Astrocyte (in vitro differentiated cells and primary cell): Measurements from ENCODE around the gene DDX39A. TPM values are rescaled to one million over a fixed set of nuclear protein-coding genes. Genes with fewer than 3 reads are reported as not detected.

Source experiments
- DNase-seq: peaks from one replicate; pipeline ENCODE4 v3.0.0-alpha.2; 2010; ENCODE audit warnings: low read depth
- FAIRE-seq: peaks from 2 replicates; lab custom pipeline; 2011; peaks lifted over from hg19 to GRCh38; lab: Jason Lieb, UNC
- H2AFZ ChIP-seq: 2 replicates; pipeline ENCODE4 v1.6.0; 2012; ENCODE audit warnings: low read depth, low read length, inconsistent platforms
- H3K27ac ChIP-seq: 2 replicates; pipeline ENCODE4 v1.5.1; 2011; ENCODE audit warnings: low read depth, low read length, inconsistent platforms
- H3K27me3 ChIP-seq: 2 replicates; pipeline ENCODE4 v1.6.0; 2011; ENCODE audit warnings: low read length, inconsistent platforms; ENCODE audit not compliant: insufficient read depth
- H3K36me3 ChIP-seq: 2 replicates; pipeline ENCODE4 v1.5.1; 2011; ENCODE audit warnings: low read length, inconsistent platforms; ENCODE audit not compliant: insufficient read depth
- H3K4me1 ChIP-seq: 2 replicates; pipeline ENCODE4 v1.5.1; 2011; ENCODE audit warnings: low read length, inconsistent platforms; ENCODE audit not compliant: insufficient read depth
- H3K4me2 ChIP-seq: 2 replicates; pipeline ENCODE4 v1.6.0; 2012; ENCODE audit warnings: low read length, inconsistent platforms
- H3K4me3 ChIP-seq: 2 replicates; pipeline ENCODE4 v1.5.1; 2011; ENCODE audit warnings: low read depth, mild to moderate bottlenecking, low read length, inconsistent platforms; ENCODE audit not compliant: insufficient read depth
- H3K79me2 ChIP-seq: 2 replicates; pipeline ENCODE4 v1.6.0; 2012; ENCODE audit warnings: mild to moderate bottlenecking, low read length, inconsistent platforms; ENCODE audit not compliant: insufficient read depth
- H3K9ac ChIP-seq: 2 replicates; pipeline ENCODE4 v1.6.0; 2012; ENCODE audit warnings: mild to moderate bottlenecking, low read length, inconsistent platforms
- H3K9me3 ChIP-seq: 2 replicates; pipeline ENCODE4 v1.5.1; 2012; ENCODE audit warnings: low read depth, mild to moderate bottlenecking, low read length, inconsistent platforms; ENCODE audit not compliant: insufficient read depth
- H4K20me1 ChIP-seq: 2 replicates; pipeline ENCODE4 v1.6.0; 2012; ENCODE audit warnings: low read length, inconsistent platforms; ENCODE audit not compliant: insufficient read depth
- H3K27ac Mint-ChIP-seq: one replicate; pipeline ENCODE4 v1.8.0; 2021; ENCODE audit warnings: mild to moderate bottlenecking, mixed read lengths; ENCODE audit not compliant: unreplicated experiment
- H3K27me3 Mint-ChIP-seq: one replicate; pipeline ENCODE4 v1.8.0; 2021; ENCODE audit warnings: low read depth, mixed read lengths; ENCODE audit not compliant: unreplicated experiment
- H3K36me3 Mint-ChIP-seq: one replicate; pipeline ENCODE4 v1.8.0; 2021; ENCODE audit warnings: low read depth, mixed read lengths; ENCODE audit not compliant: unreplicated experiment
- H3K4me1 Mint-ChIP-seq: one replicate; pipeline ENCODE4 v1.8.0; 2021; ENCODE audit warnings: low read depth, mixed read lengths; ENCODE audit not compliant: unreplicated experiment
- H3K4me3 Mint-ChIP-seq: one replicate; pipeline ENCODE4 v1.8.0; 2021; ENCODE audit warnings: mild to moderate bottlenecking, moderate library complexity, mixed read lengths; ENCODE audit not compliant: unreplicated experiment
- H3K9me3 Mint-ChIP-seq: one replicate; pipeline ENCODE4 v1.8.0; 2021; ENCODE audit warnings: mild to moderate bottlenecking, mixed read lengths; ENCODE audit not compliant: unreplicated experiment
- EZH2 ChIP-seq: IDR thresholded peaks from 2 replicates; pipeline ENCODE4 v1.6.1; 2012; ENCODE audit warnings: mild to moderate bottlenecking, low read length, inconsistent platforms; ENCODE audit not compliant: insufficient read depth
- total RNA-seq: library from RNA; stranded (reverse); gene quantifications from 2 replicates; pipeline ENCODE4 v1.2.1, GENCODE V29; 2021
- TF ChIP-seq, protein P1 (sequence below): IDR thresholded peaks from 2 replicates; pipeline ENCODE4 v1.5.1; 2011; ENCODE audit warnings: low read depth, mild to moderate bottlenecking, inconsistent platforms, low read length, moderate library complexity; ENCODE audit not compliant: insufficient read depth

DDX39A gene
- total RNA-seq, 1 donor from 2014 or later = 54.9 TPM

DNA sequence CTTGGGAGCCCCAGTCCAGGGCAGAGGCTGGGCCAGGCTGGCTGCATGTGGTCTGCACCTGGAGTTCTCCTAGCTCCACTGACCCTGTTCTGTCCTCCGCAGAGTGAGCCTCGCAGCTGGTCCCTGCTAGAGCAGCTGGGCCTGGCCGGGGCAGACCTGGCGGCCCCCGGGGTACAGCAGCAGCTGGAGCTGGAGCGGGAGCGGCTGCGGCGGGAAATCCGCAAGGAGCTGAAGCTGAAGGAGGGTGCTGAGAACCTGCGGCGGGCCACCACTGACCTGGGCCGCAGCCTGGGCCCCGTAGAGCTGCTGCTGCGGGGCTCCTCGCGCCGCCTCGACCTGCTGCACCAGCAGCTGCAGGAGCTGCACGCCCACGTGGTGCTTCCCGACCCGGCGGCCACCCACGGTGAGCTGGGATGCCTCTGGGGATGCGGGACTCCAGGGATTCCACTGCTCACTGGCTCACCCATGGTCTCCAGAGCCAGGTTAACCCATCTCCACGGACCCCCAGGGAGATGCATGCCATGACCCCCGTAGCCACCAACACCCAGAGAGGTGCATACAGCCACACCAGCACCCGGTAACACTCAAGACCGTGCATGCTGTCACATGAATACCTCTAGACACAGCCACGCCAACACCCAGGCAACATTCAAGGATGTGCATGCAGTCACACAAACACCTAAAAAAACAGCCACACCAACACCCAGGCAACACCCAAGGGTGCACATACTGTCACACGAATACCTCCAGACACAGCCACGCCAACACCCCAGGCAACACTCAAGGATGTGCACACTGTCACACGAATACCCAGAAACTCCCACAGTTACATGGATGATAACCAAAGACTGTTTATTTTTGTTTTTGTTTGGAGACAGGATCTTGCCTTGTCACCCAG lies 22.1 kb upstream of the DDX39A start:
- FAIRE-seq = no peak
- H3K79me2 ChIP-seq = peaks cover 24% of the 10 kb centered on the region

DNA sequence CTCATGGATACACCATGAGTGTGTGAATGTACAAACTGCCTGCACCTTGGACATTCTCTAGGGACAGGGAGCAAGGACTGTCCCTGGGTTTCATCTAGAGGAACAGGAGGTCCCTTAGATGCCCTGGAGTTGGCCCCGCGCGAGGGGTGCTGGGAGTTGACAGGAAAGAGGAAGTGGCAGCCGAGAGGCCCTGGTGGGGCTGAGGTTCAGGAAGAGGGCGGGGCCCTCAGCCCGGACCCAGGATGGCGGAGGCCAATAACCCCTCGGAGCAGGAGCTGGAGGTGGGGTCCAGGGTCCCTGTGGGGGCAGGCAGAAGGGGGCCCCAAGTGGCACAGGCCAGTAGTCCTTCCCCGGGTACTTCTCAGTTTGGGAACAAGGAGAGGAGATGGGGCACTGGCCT lies 20.9 kb upstream of the DDX39A start:
- no peak overlapping the region for H3K27ac ChIP-seq
- no peak overlapping the region for H3K4me2 ChIP-seq
- no peaks in the 10 kb centered on the region for H3K9me3 Mint-ChIP-seq
- peaks cover 29% of the 10 kb centered on the region for H4K20me1 ChIP-seq
- H3K27me3 ChIP-seq = no peaks in the 10 kb centered on the region
- no peak overlapping the region for H3K27ac Mint-ChIP-seq
- H3K79me2 ChIP-seq = peaks cover 29% of the 10 kb centered on the region
- no peak overlapping the region for H3K4me3 ChIP-seq
- no peaks in the 10 kb centered on the region for H3K9me3 ChIP-seq
- no peak overlapping the region for H3K4me3 Mint-ChIP-seq
- DNase-seq = no peak
- peaks cover 11% of the 10 kb centered on the region for H3K36me3 Mint-ChIP-seq
- no peak for TF ChIP-seq EZH2
- TF ChIP-seq, protein P1, sequence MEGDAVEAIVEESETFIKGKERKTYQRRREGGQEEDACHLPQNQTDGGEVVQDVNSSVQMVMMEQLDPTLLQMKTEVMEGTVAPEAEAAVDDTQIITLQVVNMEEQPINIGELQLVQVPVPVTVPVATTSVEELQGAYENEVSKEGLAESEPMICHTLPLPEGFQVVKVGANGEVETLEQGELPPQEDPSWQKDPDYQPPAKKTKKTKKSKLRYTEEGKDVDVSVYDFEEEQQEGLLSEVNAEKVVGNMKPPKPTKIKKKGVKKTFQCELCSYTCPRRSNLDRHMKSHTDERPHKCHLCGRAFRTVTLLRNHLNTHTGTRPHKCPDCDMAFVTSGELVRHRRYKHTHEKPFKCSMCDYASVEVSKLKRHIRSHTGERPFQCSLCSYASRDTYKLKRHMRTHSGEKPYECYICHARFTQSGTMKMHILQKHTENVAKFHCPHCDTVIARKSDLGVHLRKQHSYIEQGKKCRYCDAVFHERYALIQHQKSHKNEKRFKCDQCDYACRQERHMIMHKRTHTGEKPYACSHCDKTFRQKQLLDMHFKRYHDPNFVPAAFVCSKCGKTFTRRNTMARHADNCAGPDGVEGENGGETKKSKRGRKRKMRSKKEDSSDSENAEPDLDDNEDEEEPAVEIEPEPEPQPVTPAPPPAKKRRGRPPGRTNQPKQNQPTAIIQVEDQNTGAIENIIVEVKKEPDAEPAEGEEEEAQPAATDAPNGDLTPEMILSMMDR = no peak
- H3K27me3 Mint-ChIP-seq = no peaks in the 10 kb centered on the region
- H3K4me1 Mint-ChIP-seq = no peaks in the 10 kb centered on the region
- no peak overlapping the region for H3K9ac ChIP-seq
- no peak for FAIRE-seq
- peaks cover 3% of the 10 kb centered on the region for H3K4me1 ChIP-seq
- no peak overlapping the region for H2AFZ ChIP-seq
- H3K36me3 ChIP-seq = peaks cover 3% of the 10 kb centered on the region

More for the DNA sequence above, 22.1 kb upstream of the DDX39A start:
- H3K4me3 Mint-ChIP-seq = no peak overlapping the region
- no peaks in the 10 kb centered on the region for H3K27me3 Mint-ChIP-seq
- Histone ChIP-seq H2AFZ (no peak overlapping the region), H4K20me1 (peaks cover 29% of the 10 kb centered on the region), H3K4me2 (no peak overlapping the region), H3K27me3 (no peaks in the 10 kb centered on the region), H3K9ac (no peak overlapping the region), H3K4me1 (no peaks in the 10 kb centered on the region), H3K9me3 (no peaks in the 10 kb centered on the region), H3K36me3 (peaks cover 3% of the 10 kb centered on the region), H3K4me3 (no peak overlapping the region), H3K27ac (no peak overlapping the region)
- no peaks in the 10 kb centered on the region for H3K9me3 Mint-ChIP-seq
- no peaks in the 10 kb centered on the region for H3K4me1 Mint-ChIP-seq
- TF ChIP-seq, protein P1 = no peak
- TF ChIP-seq EZH2 = no peak
- H3K36me3 Mint-ChIP-seq = peaks cover 13% of the 10 kb centered on the region
- no peak for DNase-seq
- no peak overlapping the region for H3K27ac Mint-ChIP-seq

DNA sequence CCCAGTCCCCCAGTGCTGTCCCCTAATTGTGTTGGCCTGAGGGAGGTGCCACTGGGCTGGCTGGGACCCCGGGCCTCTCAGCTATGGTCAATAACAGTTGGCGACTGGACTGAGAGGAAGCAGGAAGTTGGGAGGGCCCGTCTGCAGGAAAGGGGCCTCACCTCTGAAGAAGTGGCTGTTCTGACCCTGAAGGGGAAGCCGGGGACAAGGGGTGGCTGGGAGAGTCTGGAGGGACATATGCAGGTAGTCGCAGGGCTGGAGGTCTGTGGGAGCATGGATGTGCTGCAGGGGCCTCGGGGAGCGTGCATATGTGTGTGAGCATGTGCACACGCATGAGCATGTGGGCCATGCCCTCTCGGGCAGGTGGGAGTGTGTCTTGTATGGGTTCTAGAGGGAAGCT lies 19.9 kb upstream of the DDX39A start:
- H3K4me1 ChIP-seq = peaks cover 13% of the 10 kb centered on the region
- DNase-seq (no peak), FAIRE-seq (no peak)
- H2AFZ ChIP-seq = no peak overlapping the region
- H3K27ac Mint-ChIP-seq = no peak overlapping the region
- no peak overlapping the region for H3K9ac ChIP-seq
- H3K27me3 ChIP-seq = no peaks in the 10 kb centered on the region
- peaks cover 32% of the 10 kb centered on the region for H3K79me2 ChIP-seq
- no peak overlapping the region for H3K4me2 ChIP-seq
- TF ChIP-seq, protein P1 = no peak
- no peak for TF ChIP-seq EZH2
- peaks cover 29% of the 10 kb centered on the region for H4K20me1 ChIP-seq
- peaks cover 11% of the 10 kb centered on the region for H3K36me3 Mint-ChIP-seq
- peaks cover 3% of the 10 kb centered on the region for H3K36me3 ChIP-seq
- H3K9me3 ChIP-seq = no peaks in the 10 kb centered on the region
- H3K4me3 Mint-ChIP-seq = no peak overlapping the region
- no peak overlapping the region for H3K27ac ChIP-seq
- no peaks in the 10 kb centered on the region for H3K9me3 Mint-ChIP-seq
- no peaks in the 10 kb centered on the region for H3K27me3 Mint-ChIP-seq
- peaks cover 2% of the 10 kb centered on the region for H3K4me1 Mint-ChIP-seq
- H3K4me3 ChIP-seq = no peak overlapping the region
